ENCODE results near the gene ARPP19. TPM values are rescaled to one million over a fixed set of nuclear protein-coding genes. Genes with fewer than 3 reads are reported as not detected.

ARPP19 gene
- polyA plus RNA-seq, 3 donors: 26.2 to 48.3 (median 44.4) TPM

DNA sequence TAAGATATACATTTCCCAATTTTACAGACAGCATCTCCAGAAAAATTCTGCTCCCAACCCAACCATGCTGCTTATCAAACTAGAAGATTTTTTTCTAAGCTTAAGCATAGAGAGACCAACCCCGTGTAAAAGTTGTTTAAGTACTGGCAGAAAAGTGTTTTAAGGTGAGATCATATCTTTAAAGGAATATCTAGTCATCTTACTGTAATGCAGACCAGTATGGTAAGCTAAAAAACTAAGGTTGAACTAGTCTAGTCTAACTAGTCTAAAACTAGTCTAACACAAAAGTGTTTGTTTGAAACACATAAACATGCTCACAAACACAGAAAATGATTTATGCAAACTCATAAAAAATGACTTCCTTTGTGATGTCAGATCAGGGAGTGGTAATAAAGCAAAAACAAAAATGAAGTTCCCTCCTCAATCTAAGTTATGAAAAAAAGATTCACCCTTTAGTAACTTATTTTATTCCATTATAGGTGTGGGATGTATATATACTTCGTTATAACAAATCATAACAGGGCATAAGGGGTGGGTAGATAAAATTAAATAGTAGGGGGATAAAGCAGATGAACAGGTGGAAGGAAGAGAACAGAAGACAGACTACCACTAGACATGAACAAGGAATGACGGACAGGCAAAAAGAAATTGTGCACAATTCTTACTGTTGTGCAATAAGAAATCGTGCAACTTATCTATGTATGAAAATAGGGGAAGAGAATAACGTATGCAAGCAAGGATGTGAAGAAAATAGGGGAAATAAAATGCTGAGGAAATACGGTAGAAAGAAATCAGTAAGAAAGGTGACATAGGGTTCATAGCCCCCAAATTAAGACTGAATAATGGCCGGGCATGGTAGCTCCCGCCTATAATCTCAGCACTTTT, 50.1 kb downstream of the ARPP19 start:
- H3K27ac ChIP-seq (ENCODE audit: low read depth in 1 of 2, low read length in 2 of 2): peak overlapping the region; percentile 57 to 83
- Mint-ChIP-seq H3K27me3 (ENCODE audit: low read depth in 3 of 3) (no peaks in the 10 kb centered on the region), H3K36me3 (peaks cover 0 to 7% of the 10 kb centered on the region in 2 donors), H3K27ac (peak overlapping the region; percentile 90 to 96 (median 93)), H3K4me1 (peaks cover 61% of the 10 kb centered on the region), H3K9me3 (peaks cover 0 to 2% (median 0%) of the 10 kb centered on the region in 7 donors), H3K4me3 (peak overlapping the region; percentile 37 to 72)
- H3K36me3 ChIP-seq (replicated peaks in 1 of 2; ENCODE audit: control insufficient read depth in 1 of 2, insufficient read depth in 2 of 2, low read length in 2 of 2): no peaks in the 10 kb centered on the region
- WGBS (ENCODE audit: insufficient coverage): 33% methylated on average over 4 of the region's 8 CpGs
- peak overlapping the region in 2 of 3 experiments; percentile 16 to 45 for H3K4me3 ChIP-seq (replicated peaks in 1 of 3; ENCODE audit: low read depth in 2 of 3, low read length in 3 of 3)
- intact Hi-C loops (cut with micrococcal nuclease): no loop called here
- peak; percentile 58 to 83 (median 73) for DNase-seq
- H4K20me1 ChIP-seq (ENCODE audit: insufficient read depth, low read length): peaks cover 91% of the 10 kb centered on the region
- peaks cover 60 to 62% of the 10 kb centered on the region in 2 donors for H3K4me1 ChIP-seq (ENCODE audit: control insufficient read depth in 1 of 2, insufficient read depth in 2 of 2, low read length in 2 of 2)
- peak overlapping the region; percentile 58 for H3K4me2 ChIP-seq (replicated peaks; ENCODE audit: extremely low read depth, low read length, poor library complexity, severe bottlenecking)
- no peak overlapping the region for H3K9ac ChIP-seq (ENCODE audit: insufficient read depth, low read length, poor library complexity, severe bottlenecking)
- H3K79me2 ChIP-seq (ENCODE audit: insufficient read depth, low read length): peaks cover 98% of the 10 kb centered on the region
- TF ChIP-seq, protein P1, sequence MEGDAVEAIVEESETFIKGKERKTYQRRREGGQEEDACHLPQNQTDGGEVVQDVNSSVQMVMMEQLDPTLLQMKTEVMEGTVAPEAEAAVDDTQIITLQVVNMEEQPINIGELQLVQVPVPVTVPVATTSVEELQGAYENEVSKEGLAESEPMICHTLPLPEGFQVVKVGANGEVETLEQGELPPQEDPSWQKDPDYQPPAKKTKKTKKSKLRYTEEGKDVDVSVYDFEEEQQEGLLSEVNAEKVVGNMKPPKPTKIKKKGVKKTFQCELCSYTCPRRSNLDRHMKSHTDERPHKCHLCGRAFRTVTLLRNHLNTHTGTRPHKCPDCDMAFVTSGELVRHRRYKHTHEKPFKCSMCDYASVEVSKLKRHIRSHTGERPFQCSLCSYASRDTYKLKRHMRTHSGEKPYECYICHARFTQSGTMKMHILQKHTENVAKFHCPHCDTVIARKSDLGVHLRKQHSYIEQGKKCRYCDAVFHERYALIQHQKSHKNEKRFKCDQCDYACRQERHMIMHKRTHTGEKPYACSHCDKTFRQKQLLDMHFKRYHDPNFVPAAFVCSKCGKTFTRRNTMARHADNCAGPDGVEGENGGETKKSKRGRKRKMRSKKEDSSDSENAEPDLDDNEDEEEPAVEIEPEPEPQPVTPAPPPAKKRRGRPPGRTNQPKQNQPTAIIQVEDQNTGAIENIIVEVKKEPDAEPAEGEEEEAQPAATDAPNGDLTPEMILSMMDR (IDR thresholded peaks at IDR 0.05): no peak
- H3K9me3 ChIP-seq (replicated peaks in 1 of 2; ENCODE audit: control insufficient read depth in 1 of 2, insufficient read depth in 1 of 2, low read length in 2 of 2): no peaks in the 10 kb centered on the region
- H2AFZ ChIP-seq (ENCODE audit: insufficient read depth, low read depth, low read length, poor library complexity, severe bottlenecking): no peak overlapping the region
- H3K27me3 ChIP-seq (ENCODE audit: control insufficient read depth in 2 of 2, insufficient read depth in 2 of 2, low read length in 2 of 2): no peaks in the 10 kb centered on the region

DNA sequence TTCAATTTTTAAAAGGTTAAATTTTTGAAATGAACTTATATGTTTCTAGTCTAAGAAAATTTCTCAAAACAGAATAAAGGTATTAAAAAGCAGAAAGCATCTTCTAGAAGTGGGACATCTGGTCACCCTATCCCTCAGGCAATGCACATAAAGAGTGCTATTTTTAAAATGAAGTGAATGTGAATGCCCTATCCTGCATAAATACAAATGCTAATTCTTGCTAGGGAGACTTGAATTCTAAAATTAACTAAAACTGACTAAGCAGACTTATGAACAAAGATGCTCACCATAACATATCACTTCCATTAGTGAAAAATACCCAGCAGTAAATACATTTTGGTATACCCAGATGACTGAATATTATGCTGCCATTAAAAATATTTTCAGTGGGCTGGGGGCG, 51.8 kb downstream of the ARPP19 start:
- no peak for DNase-seq
- Histone ChIP-seq H3K4me3 (replicated peaks in 1 of 3; ENCODE audit: low read depth in 2 of 3, low read length in 3 of 3) (no peak overlapping the region), H3K4me1 (ENCODE audit: control insufficient read depth in 1 of 2, insufficient read depth in 2 of 2, low read length in 2 of 2) (peaks cover 48 to 51% of the 10 kb centered on the region in 2 donors), H3K9ac (ENCODE audit: insufficient read depth, low read length, poor library complexity, severe bottlenecking) (no peak overlapping the region), H2AFZ (ENCODE audit: insufficient read depth, low read depth, low read length, poor library complexity, severe bottlenecking) (no peak overlapping the region), H4K20me1 (ENCODE audit: insufficient read depth, low read length) (peaks cover 88% of the 10 kb centered on the region), H3K9me3 (replicated peaks in 1 of 2; ENCODE audit: control insufficient read depth in 1 of 2, insufficient read depth in 1 of 2, low read length in 2 of 2) (no peaks in the 10 kb centered on the region), H3K36me3 (replicated peaks in 1 of 2; ENCODE audit: control insufficient read depth in 1 of 2, insufficient read depth in 2 of 2, low read length in 2 of 2) (no peaks in the 10 kb centered on the region), H3K27me3 (ENCODE audit: control insufficient read depth in 2 of 2, insufficient read depth in 2 of 2, low read length in 2 of 2) (no peaks in the 10 kb centered on the region), H3K27ac (ENCODE audit: low read depth in 1 of 2, low read length in 2 of 2) (peak overlapping the region in 1 of 2 donors; percentile 25), H3K4me2 (replicated peaks; ENCODE audit: extremely low read depth, low read length, poor library complexity, severe bottlenecking) (no peak overlapping the region), H3K79me2 (ENCODE audit: insufficient read depth, low read length) (peaks cover 95% of the 10 kb centered on the region)
- intact Hi-C loops (cut with micrococcal nuclease): no loop called here
- peak overlapping the region in 1 of 7 donors; percentile 18 for H3K27ac Mint-ChIP-seq
- H3K27me3 Mint-ChIP-seq (ENCODE audit: low read depth in 3 of 3): no peaks in the 10 kb centered on the region
- H3K36me3 Mint-ChIP-seq: peaks cover 0 to 7% of the 10 kb centered on the region in 2 donors
- peaks cover 49% of the 10 kb centered on the region for H3K4me1 Mint-ChIP-seq
- H3K4me3 Mint-ChIP-seq: no peak overlapping the region
- TF ChIP-seq, protein P1 (IDR thresholded peaks at IDR 0.05): no peak
- H3K9me3 Mint-ChIP-seq: peaks cover 0 to 2% (median 0%) of the 10 kb centered on the region in 7 donors
- 86% methylated on average over 1 of the region's 1 CpG for WGBS (ENCODE audit: insufficient coverage)

Data from CD14-positive monocyte (primary cell).